Brain microvascular endothelial cell (primary cell): ENCODE data around the gene TBC1D16.

Experiments
- DNase-seq: peaks from one replicate; pipeline ENCODE4 v3.0.0-alpha.2; 2020
- H3K27ac ChIP-seq: fragments of 250-450 bp; sonication (Bioruptor Pico); 2 replicates; pipeline ENCODE4 v1.5.1; 2020; ENCODE audit warnings: mild to moderate bottlenecking, moderate library complexity
- H3K27me3 ChIP-seq: fragments of 250-450 bp; sonication (Bioruptor Pico); replicated peaks from 2 replicates; pipeline ENCODE4 v1.5.1; 2020; ENCODE audit warnings: mild to moderate bottlenecking
- H3K36me3 ChIP-seq: fragments of 250-450 bp; sonication (Bioruptor Pico); replicated peaks from 2 replicates; pipeline ENCODE4 v1.5.1; 2020; ENCODE audit warnings: mild to moderate bottlenecking
- H3K4me3 ChIP-seq: 2 replicates; pipeline ENCODE4 v1.5.1; 2011; ENCODE audit warnings: low read depth, mild to moderate bottlenecking, control low read depth, low read length, moderate library complexity
- CTCF ChIP-seq: IDR thresholded peaks from 2 replicates; pipeline ENCODE4 v1.5.1; 2011; ENCODE audit warnings: low read depth, mild to moderate bottlenecking, moderate library complexity, low read length, control low read depth, inconsistent platforms; ENCODE audit errors: missing control alignments
- in situ Hi-C: cut with HindIII; loops from 2 replicates; pipeline ENCODE4 v1.10.0; 2017; ENCODE audit warnings: low sequenced_read_pairs, low pct_ligation_motif_present

Gene TBC1D16

GRCh38 chr17:80058311-80058955 is 22.8 kb upstream of the TBC1D16 start:
- H3K36me3 ChIP-seq: no peaks in the 10 kb centered on the region
- no peak for DNase-seq
- in situ Hi-C loops: no loop called here
- TF ChIP-seq CTCF: no peak
- H3K27ac ChIP-seq: no peak overlapping the region
- no peaks in the 10 kb centered on the region for H3K27me3 ChIP-seq
- no peak overlapping the region for H3K4me3 ChIP-seq

DNA sequence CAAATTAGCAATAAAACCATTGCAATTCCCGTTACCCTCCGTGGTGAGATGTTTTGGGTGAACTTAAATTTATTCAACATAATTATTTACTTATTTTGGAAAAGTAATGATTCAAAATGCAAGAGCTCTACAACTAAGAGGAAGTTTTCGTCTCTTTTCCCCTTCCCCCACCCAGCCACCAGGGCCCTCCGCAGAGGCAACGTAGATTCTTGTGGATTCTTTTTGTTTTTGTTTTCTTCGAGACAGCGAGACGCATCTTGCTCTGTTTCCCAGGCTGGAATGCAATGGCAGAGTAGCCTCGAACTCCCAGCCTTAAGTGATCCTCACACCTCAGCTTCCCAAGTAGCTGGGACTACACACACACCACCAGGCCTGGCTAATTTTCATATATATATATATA is 19.9 kb upstream of the TBC1D16 start:
- in situ Hi-C loops: no loop called here
- no peak for DNase-seq
- no peaks in the 10 kb centered on the region for H3K36me3 ChIP-seq
- no peak overlapping the region for H3K4me3 ChIP-seq
- no peak for TF ChIP-seq CTCF
- no peak overlapping the region for H3K27ac ChIP-seq
- no peaks in the 10 kb centered on the region for H3K27me3 ChIP-seq

- Histone ChIP-seq H3K36me3 (no peaks in the 10 kb centered on the region), H3K27me3 (no peaks in the 10 kb centered on the region), H3K27ac (no peak overlapping the region), H3K4me3 (no peak overlapping the region)
- DNase-seq: no peak
- in situ Hi-C loops: no loop called here
- TF ChIP-seq CTCF: no peak
Measured at GRCh38 chr17:80053102-80053501, 17.4 kb upstream of the TBC1D16 start.

- Histone ChIP-seq H3K4me3 (no peak overlapping the region), H3K27ac (no peak overlapping the region), H3K36me3 (no peaks in the 10 kb centered on the region), H3K27me3 (no peaks in the 10 kb centered on the region)
- in situ Hi-C loops: no loop called here
- no peak for DNase-seq
- TF ChIP-seq CTCF: no peak
Measured at GRCh38 chr17:80051681-80052080, 16.0 kb upstream of the TBC1D16 start.

GRCh38 chr17:80050706-80051105 is 15.0 kb upstream of the TBC1D16 start:
- DNase-seq: no peak
- Histone ChIP-seq H3K4me3 (no peak overlapping the region), H3K27ac (no peak overlapping the region), H3K27me3 (no peaks in the 10 kb centered on the region), H3K36me3 (no peaks in the 10 kb centered on the region)
- no peak for TF ChIP-seq CTCF
- in situ Hi-C loops: no loop called here

GRCh38 chr17:80049986-80050385 is 14.3 kb upstream of the TBC1D16 start:
- Histone ChIP-seq H3K36me3 (no peaks in the 10 kb centered on the region), H3K27ac (no peak overlapping the region), H3K27me3 (no peaks in the 10 kb centered on the region), H3K4me3 (no peak overlapping the region)
- no peak for TF ChIP-seq CTCF
- no peak for DNase-seq
- in situ Hi-C loops: no loop called here
